Neural cell (in vitro differentiated cells): Measurements from ENCODE around the gene FBXL17. TPM values are rescaled to one million over a fixed set of nuclear protein-coding genes. Genes with fewer than 3 reads are reported as not detected.

ENCODE experiments used
- H2AFZ ChIP-seq: fragments of 200-600, 300-800 bp; sonication (generic), shearing (Covaris generic); 2 replicates; pipeline ENCODE4 v1.6.0; 2014; ENCODE audit warnings: low read depth, mild to moderate bottlenecking, antibody characterized with exemption, low read length, moderate library complexity
- H3F3A ChIP-seq: fragments of 200-600 bp; shearing (Covaris generic); 2 replicates; pipeline ENCODE4 v1.6.1; 2016; ENCODE audit warnings: mild to moderate bottlenecking, moderate library complexity, mixed read lengths, antibody characterized with exemption, low read length; ENCODE audit not compliant: insufficient read depth, poor library complexity, severe bottlenecking
- H3K27ac ChIP-seq: fragments of 200-600, 300-800 bp; sonication (generic), shearing (Covaris generic); 2 replicates; pipeline ENCODE4 v1.5.1; 2014; ENCODE audit warnings: mild to moderate bottlenecking, low read length, moderate library complexity
- H3K27me3 ChIP-seq: fragments of 300-800, 200-600 bp; sonication (generic), shearing (Covaris generic); 2 replicates; pipeline ENCODE4 v1.6.0; 2014; ENCODE audit warnings: mild to moderate bottlenecking, low read depth, low read length, moderate library complexity; ENCODE audit not compliant: insufficient read depth
- H3K36me3 ChIP-seq: fragments of 300-800, 200-600 bp; sonication (generic), shearing (Covaris generic); 2 replicates; pipeline ENCODE4 v1.5.1; 2014; ENCODE audit warnings: mild to moderate bottlenecking, antibody characterized with exemption, low read length, moderate library complexity; ENCODE audit not compliant: insufficient read depth
- H3K4me2 ChIP-seq: fragments of 300-800, 200-600 bp; sonication (generic), shearing (Covaris generic); 2 replicates; pipeline ENCODE4 v1.6.0; 2014; ENCODE audit warnings: mild to moderate bottlenecking, low read length
- H3K4me3 ChIP-seq: fragments of 300-800, 200-600 bp; sonication (generic), shearing (Covaris generic); 2 replicates; pipeline ENCODE4 v1.5.1; 2014; ENCODE audit warnings: mild to moderate bottlenecking, low read length, moderate library complexity
- H3K79me2 ChIP-seq: fragments of 200-600 bp; shearing (Covaris generic); replicated peaks from 2 replicates; pipeline ENCODE4 v1.6.0; 2014; ENCODE audit warnings: mild to moderate bottlenecking, low read length, moderate library complexity; ENCODE audit not compliant: insufficient read depth
- H3K9ac ChIP-seq: fragments of 300-800, 200-600 bp; sonication (generic), shearing (Covaris generic); 2 replicates; pipeline ENCODE4 v1.6.1; 2016; ENCODE audit warnings: mild to moderate bottlenecking, low read length, mixed read lengths
- H3K9me2 ChIP-seq: fragments of 200-600 bp; shearing (Covaris generic); 2 replicates; pipeline ENCODE4 v1.6.1; 2016; ENCODE audit warnings: mild to moderate bottlenecking, low read length, mixed read lengths; ENCODE audit not compliant: insufficient read depth
- H3K9me3 ChIP-seq: fragments of 200-600, 300-800 bp; sonication (generic), shearing (Covaris generic); 2 replicates; pipeline ENCODE4 v1.6.1; 2016; ENCODE audit warnings: mild to moderate bottlenecking, mixed run types, low read length, moderate library complexity, mixed read lengths
- H4K20me1 ChIP-seq: fragments of 200-600 bp; shearing (Covaris generic); 2 replicates; pipeline ENCODE4 v1.6.1; 2016; ENCODE audit warnings: mild to moderate bottlenecking, mixed run types; ENCODE audit not compliant: insufficient read depth
- EP300 ChIP-seq: fragments of 450-650 bp; conservative IDR thresholded peaks from 2 replicates; pipeline ENCODE4 v1.6.1; 2014; ENCODE audit warnings: antibody characterized with exemption, mild to moderate bottlenecking, moderate library complexity; ENCODE audit not compliant: poor library complexity, severe bottlenecking
- EZH2 ChIP-seq: fragments of 200-600, 300-800 bp; shearing (Covaris generic), sonication (generic); IDR thresholded peaks from 2 replicates; pipeline ENCODE4 v1.6.1; 2014; ENCODE audit warnings: antibody characterized with exemption, low read length, borderline replicate concordance, mild to moderate bottlenecking; ENCODE audit not compliant: insufficient read depth, poor library complexity, severe bottlenecking
- MXI1 ChIP-seq: fragments of 450-650 bp; conservative IDR thresholded peaks from 2 replicates; pipeline ENCODE4 v1.6.1; 2014; ENCODE audit warnings: antibody characterized with exemption, mild to moderate bottlenecking; ENCODE audit not compliant: poor library complexity, severe bottlenecking
- RAD21 ChIP-seq: fragments of 450-650 bp; conservative IDR thresholded peaks from 2 replicates; pipeline ENCODE4 v1.6.1; 2014; ENCODE audit warnings: antibody characterized with exemption, mild to moderate bottlenecking, moderate library complexity
- SMC3 ChIP-seq: fragments of 450-650 bp; conservative IDR thresholded peaks from 2 replicates; pipeline ENCODE4 v1.6.1; 2014; ENCODE audit warnings: antibody characterized with exemption, mild to moderate bottlenecking, moderate library complexity; ENCODE audit not compliant: poor library complexity
- TAF1 ChIP-seq: IDR thresholded peaks from 2 replicates; pipeline ENCODE4 v1.6.1; 2012; ENCODE audit warnings: low read depth
- polyA plus RNA-seq: library from polyadenylated mRNA; depleted of rRNA; stranded (reverse); fragments of >200 nt; gene quantifications from 2 replicates; pipeline ENCODE4 v1.2.3, GENCODE V29; 2014
- TF ChIP-seq, protein P1 (sequence below): fragments of 450-650 bp; IDR thresholded peaks from 2 replicates; pipeline ENCODE4 v1.5.1; 2014; ENCODE audit warnings: antibody characterized with exemption, mild to moderate bottlenecking, moderate library complexity; ENCODE audit not compliant: poor library complexity, severe bottlenecking
- TF ChIP-seq, protein P2 (sequence below): IDR thresholded peaks from 2 replicates; pipeline ENCODE4 v1.6.1; 2012; ENCODE audit warnings: borderline replicate concordance

The FBXL17 gene
- polyA plus RNA-seq, 1 donor from 2014 or later = 19.6 TPM

DNA sequence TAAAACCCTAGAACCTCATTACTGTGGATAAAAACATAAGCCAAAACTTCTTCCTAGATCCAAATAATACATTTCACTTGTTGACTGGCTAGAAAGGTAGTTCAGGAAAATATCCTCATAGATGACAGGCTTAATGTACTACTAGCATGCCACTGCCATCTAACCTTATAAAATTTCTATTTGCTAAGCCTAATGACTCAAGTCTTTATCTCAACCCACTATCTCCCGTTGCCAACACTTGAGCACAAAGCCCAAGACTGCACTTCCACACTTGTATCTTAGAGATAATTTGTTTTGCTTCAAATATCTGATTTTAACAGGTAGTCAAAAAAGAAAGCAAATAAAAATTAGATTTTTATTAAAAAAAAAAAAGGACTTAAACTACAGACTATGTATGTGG lies 42.7 kb downstream of the FBXL17 start:
- Histone ChIP-seq H3K36me3 (no peaks in the 10 kb centered on the region), H3K27ac (no peak overlapping the region)
- TF ChIP-seq EP300 = no peak

DNA sequence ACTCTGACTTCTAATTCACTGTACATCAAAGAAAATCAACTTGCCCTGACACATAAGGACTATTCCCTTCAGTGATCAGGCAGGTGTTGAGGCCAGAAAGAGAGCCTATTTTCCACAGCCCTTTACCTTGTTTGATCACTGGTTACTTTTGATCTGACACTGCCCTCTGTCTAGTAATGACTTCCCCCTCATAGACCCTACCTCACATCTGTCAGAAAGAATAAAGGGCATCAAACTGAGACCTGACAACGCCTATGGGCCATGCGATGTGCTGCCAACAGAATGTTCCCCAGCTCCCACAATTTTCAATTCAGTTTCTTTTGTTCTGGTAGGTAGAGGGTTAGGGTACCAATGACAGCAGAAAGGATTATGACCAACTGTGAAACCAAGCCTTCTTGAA lies 47.7 kb downstream of the FBXL17 start:
- Histone ChIP-seq H3F3A (no peaks in the 10 kb centered on the region), H3K79me2 (no peaks in the 10 kb centered on the region), H3K9me2 (no peaks in the 10 kb centered on the region), H3K4me2 (no peak overlapping the region), H3K27me3 (no peaks in the 10 kb centered on the region), H2AFZ (no peak overlapping the region), H3K27ac (no peak overlapping the region), H3K9ac (no peak overlapping the region), H3K9me3 (no peaks in the 10 kb centered on the region), H3K36me3 (no peaks in the 10 kb centered on the region), H4K20me1 (no peaks in the 10 kb centered on the region), H3K4me3 (no peak overlapping the region)
- TF ChIP-seq, protein P1, sequence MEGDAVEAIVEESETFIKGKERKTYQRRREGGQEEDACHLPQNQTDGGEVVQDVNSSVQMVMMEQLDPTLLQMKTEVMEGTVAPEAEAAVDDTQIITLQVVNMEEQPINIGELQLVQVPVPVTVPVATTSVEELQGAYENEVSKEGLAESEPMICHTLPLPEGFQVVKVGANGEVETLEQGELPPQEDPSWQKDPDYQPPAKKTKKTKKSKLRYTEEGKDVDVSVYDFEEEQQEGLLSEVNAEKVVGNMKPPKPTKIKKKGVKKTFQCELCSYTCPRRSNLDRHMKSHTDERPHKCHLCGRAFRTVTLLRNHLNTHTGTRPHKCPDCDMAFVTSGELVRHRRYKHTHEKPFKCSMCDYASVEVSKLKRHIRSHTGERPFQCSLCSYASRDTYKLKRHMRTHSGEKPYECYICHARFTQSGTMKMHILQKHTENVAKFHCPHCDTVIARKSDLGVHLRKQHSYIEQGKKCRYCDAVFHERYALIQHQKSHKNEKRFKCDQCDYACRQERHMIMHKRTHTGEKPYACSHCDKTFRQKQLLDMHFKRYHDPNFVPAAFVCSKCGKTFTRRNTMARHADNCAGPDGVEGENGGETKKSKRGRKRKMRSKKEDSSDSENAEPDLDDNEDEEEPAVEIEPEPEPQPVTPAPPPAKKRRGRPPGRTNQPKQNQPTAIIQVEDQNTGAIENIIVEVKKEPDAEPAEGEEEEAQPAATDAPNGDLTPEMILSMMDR = no peak
- TF ChIP-seq RAD21 (no peak), EP300 (no peak), MXI1 (no peak), SMC3 (no peak)

More for the DNA sequence above, 42.7 kb downstream of the FBXL17 start:
- no peaks in the 10 kb centered on the region for H4K20me1 ChIP-seq
- H3K4me3 ChIP-seq = no peak overlapping the region
- H3K79me2 ChIP-seq = no peaks in the 10 kb centered on the region
- H3K27me3 ChIP-seq = no peaks in the 10 kb centered on the region
- no peak overlapping the region for H2AFZ ChIP-seq
- no peaks in the 10 kb centered on the region for H3K9me2 ChIP-seq
- H3F3A ChIP-seq = no peaks in the 10 kb centered on the region
- no peak overlapping the region for H3K4me2 ChIP-seq
- no peaks in the 10 kb centered on the region for H3K9me3 ChIP-seq
- no peak overlapping the region for H3K9ac ChIP-seq

DNA sequence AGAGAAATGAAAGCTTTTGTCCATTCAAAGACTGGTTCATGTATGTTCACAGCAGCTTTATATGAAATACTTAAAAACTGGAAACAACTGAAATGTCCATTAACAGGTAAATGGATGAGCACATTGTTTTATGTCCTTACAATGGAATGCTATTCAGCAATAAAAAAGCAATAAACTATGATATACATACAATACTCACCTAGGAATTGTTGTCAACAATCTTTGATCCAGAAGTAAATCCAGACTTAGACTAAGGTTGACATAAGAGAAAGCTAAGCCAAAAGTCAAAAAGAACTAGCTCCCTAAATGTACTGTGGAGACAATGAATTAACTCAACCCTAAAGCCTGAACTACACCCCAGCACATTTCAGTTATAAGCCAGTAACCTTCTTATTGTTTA lies 54.9 kb downstream of the FBXL17 start:
- TF ChIP-seq, protein P2, sequence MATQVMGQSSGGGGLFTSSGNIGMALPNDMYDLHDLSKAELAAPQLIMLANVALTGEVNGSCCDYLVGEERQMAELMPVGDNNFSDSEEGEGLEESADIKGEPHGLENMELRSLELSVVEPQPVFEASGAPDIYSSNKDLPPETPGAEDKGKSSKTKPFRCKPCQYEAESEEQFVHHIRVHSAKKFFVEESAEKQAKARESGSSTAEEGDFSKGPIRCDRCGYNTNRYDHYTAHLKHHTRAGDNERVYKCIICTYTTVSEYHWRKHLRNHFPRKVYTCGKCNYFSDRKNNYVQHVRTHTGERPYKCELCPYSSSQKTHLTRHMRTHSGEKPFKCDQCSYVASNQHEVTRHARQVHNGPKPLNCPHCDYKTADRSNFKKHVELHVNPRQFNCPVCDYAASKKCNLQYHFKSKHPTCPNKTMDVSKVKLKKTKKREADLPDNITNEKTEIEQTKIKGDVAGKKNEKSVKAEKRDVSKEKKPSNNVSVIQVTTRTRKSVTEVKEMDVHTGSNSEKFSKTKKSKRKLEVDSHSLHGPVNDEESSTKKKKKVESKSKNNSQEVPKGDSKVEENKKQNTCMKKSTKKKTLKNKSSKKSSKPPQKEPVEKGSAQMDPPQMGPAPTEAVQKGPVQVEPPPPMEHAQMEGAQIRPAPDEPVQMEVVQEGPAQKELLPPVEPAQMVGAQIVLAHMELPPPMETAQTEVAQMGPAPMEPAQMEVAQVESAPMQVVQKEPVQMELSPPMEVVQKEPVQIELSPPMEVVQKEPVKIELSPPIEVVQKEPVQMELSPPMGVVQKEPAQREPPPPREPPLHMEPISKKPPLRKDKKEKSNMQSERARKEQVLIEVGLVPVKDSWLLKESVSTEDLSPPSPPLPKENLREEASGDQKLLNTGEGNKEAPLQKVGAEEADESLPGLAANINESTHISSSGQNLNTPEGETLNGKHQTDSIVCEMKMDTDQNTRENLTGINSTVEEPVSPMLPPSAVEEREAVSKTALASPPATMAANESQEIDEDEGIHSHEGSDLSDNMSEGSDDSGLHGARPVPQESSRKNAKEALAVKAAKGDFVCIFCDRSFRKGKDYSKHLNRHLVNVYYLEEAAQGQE = no peak
- TF ChIP-seq EP300 (no peak), TAF1 (no peak), MXI1 (no peak), EZH2 (no peak)

More for the DNA sequence above, 54.9 kb downstream of the FBXL17 start:
- Histone ChIP-seq H3F3A (no peaks in the 10 kb centered on the region), H3K4me2 (no peak overlapping the region), H4K20me1 (no peaks in the 10 kb centered on the region), H3K36me3 (no peaks in the 10 kb centered on the region), H3K27me3 (no peaks in the 10 kb centered on the region), H3K27ac (no peak overlapping the region), H3K9me2 (no peaks in the 10 kb centered on the region), H2AFZ (no peak overlapping the region), H3K79me2 (no peaks in the 10 kb centered on the region), H3K9me3 (no peaks in the 10 kb centered on the region), H3K4me3 (no peak overlapping the region), H3K9ac (no peak overlapping the region)
